Hepatocyte (in vitro differentiated cells): Measurements from ENCODE around the gene SMDT1. TPM values are rescaled to one million over a fixed set of nuclear protein-coding genes. Genes with fewer than 3 reads are reported as not detected.

Experiments used
- DNase-seq: peaks from one replicate; pipeline ENCODE4 v3.0.0-alpha.2; 2016; ENCODE audit warnings: low spot score
- H2AFZ ChIP-seq: fragments of 200-600 bp; sonication (generic); 2 replicates; pipeline ENCODE4 v1.6.0; 2016; ENCODE audit warnings: antibody characterized with exemption, mild to moderate bottlenecking
- H3K27ac ChIP-seq: fragments of 200-600 bp; sonication (generic); 2 replicates; pipeline ENCODE4 v1.5.1; 2016; ENCODE audit warnings: mild to moderate bottlenecking
- H3K27me3 ChIP-seq: fragments of 200-600 bp; sonication (generic); 2 replicates; pipeline ENCODE4 v1.6.1; 2016
- H3K36me3 ChIP-seq: fragments of 200-600 bp; sonication (generic); replicated peaks from 2 replicates; pipeline ENCODE4 v1.5.1; 2016; ENCODE audit warnings: low read depth; ENCODE audit not compliant: insufficient read depth
- H3K4me1 ChIP-seq: fragments of 200-600 bp; sonication (generic); 2 replicates; pipeline ENCODE4 v1.5.1; 2016; ENCODE audit warnings: mild to moderate bottlenecking, moderate library complexity; ENCODE audit not compliant: insufficient read depth
- H3K4me2 ChIP-seq: fragments of 200-600 bp; sonication (generic); 2 replicates; pipeline ENCODE4 v1.6.0; 2016
- H3K4me3 ChIP-seq: fragments of 200-600 bp; sonication (generic); 2 replicates; pipeline ENCODE4 v1.5.1; 2016; ENCODE audit warnings: mild to moderate bottlenecking
- H3K79me2 ChIP-seq: fragments of 200-600 bp; sonication (generic); 2 replicates; pipeline ENCODE4 v1.6.0; 2017; ENCODE audit warnings: mild to moderate bottlenecking
- H3K9me2 ChIP-seq: fragments of 200-600 bp; sonication (generic); replicated peaks from 2 replicates; pipeline ENCODE4 v1.6.0; 2017; ENCODE audit warnings: mild to moderate bottlenecking; ENCODE audit not compliant: insufficient read depth
- H3K9me3 ChIP-seq: fragments of 200-600 bp; sonication (generic); 2 replicates; pipeline ENCODE4 v1.5.1; 2016; ENCODE audit warnings: low read depth, mild to moderate bottlenecking
- H4K20me1 ChIP-seq: fragments of 200-600 bp; sonication (generic); 2 replicates; pipeline ENCODE4 v1.6.0; 2016; ENCODE audit warnings: mild to moderate bottlenecking; ENCODE audit not compliant: insufficient read depth, poor library complexity, severe bottlenecking
- CTCF ChIP-seq: fragments of 200-600 bp; sonication (generic); IDR thresholded peaks from 2 replicates; pipeline ENCODE4 v1.5.1; 2016; ENCODE audit warnings: antibody characterized with exemption, mild to moderate bottlenecking; ENCODE audit not compliant: poor library complexity
- EZH2 ChIP-seq: fragments of 200-600 bp; sonication (generic); IDR thresholded peaks from 2 replicates; pipeline ENCODE4 v1.6.1; 2016; ENCODE audit warnings: antibody characterized with exemption, mild to moderate bottlenecking, borderline replicate concordance
- EZH2phosphoT487 ChIP-seq: fragments of 200-600 bp; sonication (generic); IDR thresholded peaks from one replicate; pipeline ENCODE4 v1.6.1; 2018; ENCODE audit warnings: antibody characterized with exemption, mild to moderate bottlenecking, low read depth, moderate library complexity; ENCODE audit not compliant: unreplicated experiment, severe bottlenecking
- WGBS: methylation state at CpG from one replicate; pipeline ENCODE4 v1.1.6; 2016; ENCODE audit warnings: low lambda C conversion rate; ENCODE audit errors: missing lambda C conversion rate; 5-methylcytosine and 5-hydroxymethylcytosine counted together
- polyA plus RNA-seq: library from polyadenylated mRNA; unstranded; fragments of >200 nt; fragmentation: Nextera tagmentation; extraction: Ambion mirVana; gene quantifications from 2 replicates; pipeline ENCODE4 v1.2.1, GENCODE V29; 2016
- total RNA-seq: library from RNA; depleted of rRNA; stranded (reverse); fragments of >200 nt; gene quantifications from 2 replicates; pipeline ENCODE4 v1.2.3, GENCODE V29; 2014

Gene SMDT1
- total and polyA plus RNA-seq, 2 experiments from 2014 or later, result 10.8 to 145 TPM

GRCh38 chr22:42066126-42066761, 13.3 kb upstream of the SMDT1 start:
- no peak overlapping the region for H3K27ac ChIP-seq
- no peak for DNase-seq
- H4K20me1 ChIP-seq, result no peaks in the 10 kb centered on the region
- no peaks in the 10 kb centered on the region for H3K27me3 ChIP-seq
- no peak overlapping the region for H3K4me2 ChIP-seq
- peaks cover 7% of the 10 kb centered on the region for H3K79me2 ChIP-seq
- 99% methylated on average over 7 of the region's 7 CpGs for WGBS
- no peak overlapping the region for H2AFZ ChIP-seq
- no peaks in the 10 kb centered on the region for H3K36me3 ChIP-seq
- no peaks in the 10 kb centered on the region for H3K9me2 ChIP-seq
- no peaks in the 10 kb centered on the region for H3K9me3 ChIP-seq
- no peak overlapping the region for H3K4me3 ChIP-seq
- peaks cover 9% of the 10 kb centered on the region for H3K4me1 ChIP-seq
- no peak for TF ChIP-seq CTCF
- TF ChIP-seq EZH2, result no peak
- TF ChIP-seq EZH2phosphoT487, result no peak

- H3K4me3 ChIP-seq, result no peak overlapping the region
- WGBS, result 94% methylated on average over 10 of the region's 10 CpGs
- no peaks in the 10 kb centered on the region for H3K9me2 ChIP-seq
- peaks cover 13% of the 10 kb centered on the region for H3K4me1 ChIP-seq
- H3K27me3 ChIP-seq, result no peaks in the 10 kb centered on the region
- no peak overlapping the region for H2AFZ ChIP-seq
- DNase-seq, result no peak
- H3K27ac ChIP-seq, result no peak overlapping the region
- no peak for TF ChIP-seq EZH2
- no peak for TF ChIP-seq EZH2phosphoT487
- no peak for TF ChIP-seq CTCF
- H3K36me3 ChIP-seq, result no peaks in the 10 kb centered on the region
- H3K4me2 ChIP-seq, result no peak overlapping the region
- peaks cover 7% of the 10 kb centered on the region for H3K79me2 ChIP-seq
- no peaks in the 10 kb centered on the region for H4K20me1 ChIP-seq
- no peaks in the 10 kb centered on the region for H3K9me3 ChIP-seq
These were observed 12.6 kb upstream of the SMDT1 start for GRCh38 chr22:42066937-42067336.

- WGBS, result 94% methylated on average over 14 of the region's 14 CpGs
- H2AFZ ChIP-seq, result no peak overlapping the region
- TF ChIP-seq CTCF (no peak), EZH2 (no peak), EZH2phosphoT487 (no peak)
- peaks cover 7% of the 10 kb centered on the region for H3K79me2 ChIP-seq
- DNase-seq, result no peak
- H3K9me2 ChIP-seq, result no peaks in the 10 kb centered on the region
- H3K27ac ChIP-seq, result no peak overlapping the region
- no peaks in the 10 kb centered on the region for H3K27me3 ChIP-seq
- H4K20me1 ChIP-seq, result no peaks in the 10 kb centered on the region
- no peak overlapping the region for H3K4me2 ChIP-seq
- H3K4me3 ChIP-seq, result no peak overlapping the region
- H3K36me3 ChIP-seq, result no peaks in the 10 kb centered on the region
- no peaks in the 10 kb centered on the region for H3K9me3 ChIP-seq
- peaks cover 13% of the 10 kb centered on the region for H3K4me1 ChIP-seq
These were observed 11.7 kb upstream of the SMDT1 start for GRCh38 chr22:42067671-42068251.
